CD14-positive monocyte (primary cell): ENCODE measurements around the gene PDP2. TPM values are rescaled to one million over a fixed set of nuclear protein-coding genes. Genes with fewer than 3 reads are reported as not detected.

ENCODE experiments used
- DNase-seq, 3 donors: peaks; one replicate each; pipeline ENCODE4 v3.0.0-alpha.2; 2011 to 2022
- H2AFZ ChIP-seq: 2 replicates; pipeline ENCODE4 v1.6.0; 2012; ENCODE audit warnings: mild to moderate bottlenecking, low read depth, low read length, inconsistent platforms; ENCODE audit not compliant: insufficient read depth, poor library complexity, severe bottlenecking
- H3K27ac ChIP-seq, 2 donors: 1 replicate in 1 of 2; 2 replicates in 1 of 2; pipeline ENCODE4 v1.5.1; 2012 to 2013; ENCODE audit warnings: low read length in 2 of 2, control low read depth in 1 of 2, inconsistent platforms in 1 of 2, low read depth in 1 of 2, mild to moderate bottlenecking in 1 of 2
- H3K27me3 ChIP-seq, 2 donors: one replicate each; pipeline versions ENCODE4 v1.6.0 to v1.6.1; 2011 to 2013; ENCODE audit warnings: low read length in 2 of 2; ENCODE audit not compliant: control insufficient read depth in 2 of 2, insufficient read depth in 2 of 2
- H3K36me3 ChIP-seq, 2 donors: replicated peaks in 1 of 2; 1 replicate in 1 of 2; 2 replicates in 1 of 2; pipeline versions ENCODE4 v1.5.1 to v1.6.1; 2012 to 2013; ENCODE audit warnings: low read length in 2 of 2, control low read depth in 1 of 2, inconsistent platforms in 1 of 2, mild to moderate bottlenecking in 1 of 2; ENCODE audit not compliant: insufficient read depth in 2 of 2, control insufficient read depth in 1 of 2
- H3K4me1 ChIP-seq, 2 donors: 1 replicate in 1 of 2; 2 replicates in 1 of 2; pipeline versions ENCODE4 v1.5.1 to v1.6.1; 2012 to 2013; ENCODE audit warnings: low read length in 2 of 2, control low read depth in 1 of 2, inconsistent platforms in 1 of 2, mild to moderate bottlenecking in 1 of 2, moderate library complexity in 1 of 2; ENCODE audit not compliant: insufficient read depth in 2 of 2, control insufficient read depth in 1 of 2
- H3K4me2 ChIP-seq: replicated peaks from 2 replicates; pipeline ENCODE3; 2012; ENCODE audit warnings: low read length, moderate library complexity, mild to moderate bottlenecking; ENCODE audit not compliant: poor library complexity, severe bottlenecking; ENCODE audit errors: extremely low read depth
- H3K4me3 ChIP-seq, 3 experiments: fragments of 200-600 bp in 1 of 3; sonication (generic) in 1 of 3; replicated peaks in 1 of 3; 1 replicate in 2 of 3; 2 replicates in 1 of 3; pipeline ENCODE4 v1.5.1; 2011 to 2013; ENCODE audit warnings: low read length in 3 of 3, mild to moderate bottlenecking in 3 of 3, control low read depth in 2 of 3, low read depth in 2 of 3, inconsistent platforms in 1 of 3, moderate library complexity in 1 of 3
- H3K79me2 ChIP-seq: 2 replicates; pipeline ENCODE4 v1.6.0; 2012; ENCODE audit warnings: mild to moderate bottlenecking, control low read depth, inconsistent platforms, low read length, moderate library complexity; ENCODE audit not compliant: insufficient read depth
- H3K9ac ChIP-seq: 2 replicates; pipeline ENCODE4 v1.6.0; 2017; ENCODE audit warnings: low read length, mild to moderate bottlenecking; ENCODE audit not compliant: insufficient read depth, poor library complexity, severe bottlenecking
- H3K9me3 ChIP-seq, 2 donors: replicated peaks in 1 of 2; 1 replicate in 1 of 2; 2 replicates in 1 of 2; pipeline versions ENCODE4 v1.5.1 to v1.6.1; 2012 to 2013; ENCODE audit warnings: low read length in 2 of 2, control low read depth in 1 of 2; ENCODE audit not compliant: control insufficient read depth in 1 of 2, insufficient read depth in 1 of 2
- H4K20me1 ChIP-seq: 2 replicates; pipeline ENCODE4 v1.6.0; 2012; ENCODE audit warnings: mild to moderate bottlenecking, low read length, control low read depth, moderate library complexity; ENCODE audit not compliant: insufficient read depth
- H3K27ac Mint-ChIP-seq, 7 donors: one replicate each; pipeline ENCODE4 v1.8.0; 2020; ENCODE audit warnings: mild to moderate bottlenecking in 7 of 7, mixed read lengths in 7 of 7, moderate library complexity in 6 of 7, inconsistent platforms in 2 of 7
- H3K27me3 Mint-ChIP-seq, 3 donors: one replicate each; pipeline ENCODE4 v1.8.0; 2021 to 2022; ENCODE audit warnings: low read depth in 3 of 3, mild to moderate bottlenecking in 3 of 3, mixed read lengths in 3 of 3, moderate library complexity in 3 of 3, inconsistent platforms in 1 of 3
- H3K36me3 Mint-ChIP-seq, 2 donors: one replicate each; pipeline ENCODE4 v1.8.0; 2020; ENCODE audit warnings: mixed read lengths in 2 of 2, inconsistent platforms in 1 of 2, mild to moderate bottlenecking in 1 of 2
- H3K4me1 Mint-ChIP-seq: one replicate; pipeline ENCODE4 v1.8.0; 2020; ENCODE audit warnings: mild to moderate bottlenecking, mixed read lengths
- H3K4me3 Mint-ChIP-seq, 2 donors: one replicate each; pipeline ENCODE4 v1.8.0; 2020; ENCODE audit warnings: mild to moderate bottlenecking in 2 of 2, mixed read lengths in 2 of 2, moderate library complexity in 1 of 2
- H3K9me3 Mint-ChIP-seq, 7 donors: one replicate each; pipeline ENCODE4 v1.8.0; 2020 to 2022; ENCODE audit warnings: mixed read lengths in 7 of 7, mild to moderate bottlenecking in 6 of 7, moderate library complexity in 6 of 7, inconsistent platforms in 2 of 7
- WGBS: methylation state at CpG from one replicate; pipeline ENCODE4 v1.1.5; 2013; ENCODE audit warnings: missing lambda C conversion rate; ENCODE audit not compliant: insufficient coverage; 5-methylcytosine and 5-hydroxymethylcytosine counted together
- intact Hi-C, 2 donors: fragments of 100-400 bp; cut with micrococcal nuclease; formaldehyde crosslinking; loops; one replicate each; pipeline versions ENCODE4 v1.15.0 to v1.15.1; 2023
- polyA plus RNA-seq, 3 donors: library from polyadenylated mRNA; depleted of rRNA in 1 of 3; unstranded in 2 of 3; stranded (reverse) in 1 of 3; fragments of 300-500 nt in 2 of 3; fragments of >200 nt in 1 of 3; fragmentation: Illumina TruSeq in 2 of 3; gene quantifications; 1 replicate in 2 of 3; 2 replicates in 1 of 3; pipeline ENCODE4 v1.2.3, GENCODE V29; 2012 to 2021
- TF ChIP-seq, protein P1 (sequence below): fragments of 200-600 bp; IDR thresholded peaks from one replicate; pipeline ENCODE4 v1.8.0; 2022; ENCODE audit warnings: antibody characterized with exemption, mild to moderate bottlenecking

PDP2 gene
- polyA plus RNA-seq, 3 donors: 1.1 TPM; not detected in 2

DNA sequence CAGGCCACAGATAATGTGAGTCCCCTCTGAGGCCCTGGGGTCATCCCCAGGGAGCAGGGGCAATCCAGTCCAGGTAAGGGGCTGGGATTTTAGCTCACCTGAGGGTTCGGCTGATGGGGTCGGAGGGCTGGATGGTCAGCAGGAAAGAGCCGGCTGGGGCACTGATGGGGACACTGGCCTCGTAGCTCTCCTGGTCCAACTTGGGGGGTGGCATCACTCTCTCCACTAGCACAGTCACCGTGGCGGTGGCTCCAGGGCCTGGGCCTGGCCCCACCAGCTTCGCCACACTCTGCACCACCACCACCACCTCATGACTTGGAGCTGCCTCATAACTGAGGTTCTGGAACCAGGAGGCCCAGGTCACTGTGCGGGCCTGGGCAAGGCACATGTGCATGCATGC, 31.5 kb downstream of the PDP2 start:
- Histone ChIP-seq H3K9ac (no peak overlapping the region), H3K4me2 (no peak overlapping the region), H2AFZ (no peak overlapping the region), H3K4me3 (no peak overlapping the region), H3K9me3 (no peaks in the 10 kb centered on the region), H3K36me3 (no peaks in the 10 kb centered on the region), H3K27me3 (no peaks in the 10 kb centered on the region), H3K4me1 (no peaks in the 10 kb centered on the region), H4K20me1 (no peaks in the 10 kb centered on the region), H3K27ac (no peak overlapping the region), H3K79me2 (no peaks in the 10 kb centered on the region)
- peaks cover 5 to 7% (median 7%) of the 10 kb centered on the region in 3 donors for H3K27me3 Mint-ChIP-seq
- DNase-seq: no peak
- TF ChIP-seq, protein P1, sequence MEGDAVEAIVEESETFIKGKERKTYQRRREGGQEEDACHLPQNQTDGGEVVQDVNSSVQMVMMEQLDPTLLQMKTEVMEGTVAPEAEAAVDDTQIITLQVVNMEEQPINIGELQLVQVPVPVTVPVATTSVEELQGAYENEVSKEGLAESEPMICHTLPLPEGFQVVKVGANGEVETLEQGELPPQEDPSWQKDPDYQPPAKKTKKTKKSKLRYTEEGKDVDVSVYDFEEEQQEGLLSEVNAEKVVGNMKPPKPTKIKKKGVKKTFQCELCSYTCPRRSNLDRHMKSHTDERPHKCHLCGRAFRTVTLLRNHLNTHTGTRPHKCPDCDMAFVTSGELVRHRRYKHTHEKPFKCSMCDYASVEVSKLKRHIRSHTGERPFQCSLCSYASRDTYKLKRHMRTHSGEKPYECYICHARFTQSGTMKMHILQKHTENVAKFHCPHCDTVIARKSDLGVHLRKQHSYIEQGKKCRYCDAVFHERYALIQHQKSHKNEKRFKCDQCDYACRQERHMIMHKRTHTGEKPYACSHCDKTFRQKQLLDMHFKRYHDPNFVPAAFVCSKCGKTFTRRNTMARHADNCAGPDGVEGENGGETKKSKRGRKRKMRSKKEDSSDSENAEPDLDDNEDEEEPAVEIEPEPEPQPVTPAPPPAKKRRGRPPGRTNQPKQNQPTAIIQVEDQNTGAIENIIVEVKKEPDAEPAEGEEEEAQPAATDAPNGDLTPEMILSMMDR: no peak
- WGBS: 96% methylated on average over 8 of the region's 8 CpGs
- H3K4me3 Mint-ChIP-seq: no peak overlapping the region
- no peak overlapping the region for H3K27ac Mint-ChIP-seq
- intact Hi-C loops: no loop called here
- H3K36me3 Mint-ChIP-seq: no peaks in the 10 kb centered on the region
- no peaks in the 10 kb centered on the region for H3K9me3 Mint-ChIP-seq
- H3K4me1 Mint-ChIP-seq: no peaks in the 10 kb centered on the region

DNA sequence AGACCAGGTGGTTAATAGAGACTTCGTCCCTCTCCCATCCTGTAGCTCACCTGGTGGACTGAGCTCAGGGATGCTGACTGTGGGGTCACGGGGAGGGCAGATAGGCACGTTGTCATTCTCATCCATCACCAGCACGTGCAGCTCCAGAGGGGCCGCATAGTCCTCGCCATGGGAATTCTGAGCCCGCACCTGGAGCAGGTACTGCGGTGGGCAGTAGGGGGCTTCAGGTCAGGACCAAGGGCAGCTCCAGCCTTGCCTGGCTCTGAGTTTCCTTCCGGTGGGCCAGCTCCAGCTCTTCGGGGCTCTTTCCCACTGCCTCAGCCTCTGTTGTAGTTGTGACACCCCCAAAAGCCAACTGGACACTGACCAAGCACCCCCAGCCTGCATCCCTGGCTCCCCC, 32.8 kb downstream of the PDP2 start:
- no peak overlapping the region for H3K27ac Mint-ChIP-seq
- no peaks in the 10 kb centered on the region for H4K20me1 ChIP-seq
- no peaks in the 10 kb centered on the region for H3K36me3 Mint-ChIP-seq
- intact Hi-C loops: no loop called here
- TF ChIP-seq, protein P1: no peak
- H3K27me3 Mint-ChIP-seq: peaks cover 3 to 9% (median 5%) of the 10 kb centered on the region in 3 donors
- no peaks in the 10 kb centered on the region for H3K9me3 ChIP-seq
- H3K4me3 ChIP-seq: no peak overlapping the region
- H3K4me2 ChIP-seq: no peak overlapping the region
- H3K9me3 Mint-ChIP-seq: no peaks in the 10 kb centered on the region
- H3K4me1 Mint-ChIP-seq: no peaks in the 10 kb centered on the region
- H2AFZ ChIP-seq: no peak overlapping the region
- no peaks in the 10 kb centered on the region for H3K36me3 ChIP-seq
- H3K27me3 ChIP-seq: no peaks in the 10 kb centered on the region
- DNase-seq: no peak
- no peak overlapping the region for H3K27ac ChIP-seq
- H3K4me3 Mint-ChIP-seq: no peak overlapping the region
- H3K9ac ChIP-seq: no peak overlapping the region
- H3K79me2 ChIP-seq: no peaks in the 10 kb centered on the region
- no peaks in the 10 kb centered on the region for H3K4me1 ChIP-seq
- WGBS: 72% methylated on average over 3 of the region's 10 CpGs
